ENCODE data around the gene CCL20.
"Not testable (repeated sequence)": the region's sequence is repeated elsewhere in the genome, so short reads cannot be mapped to it uniquely, and the experiment has no call there.

CCL20 gene, protein sequence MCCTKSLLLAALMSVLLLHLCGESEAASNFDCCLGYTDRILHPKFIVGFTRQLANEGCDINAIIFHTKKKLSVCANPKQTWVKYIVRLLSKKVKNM

DNA sequence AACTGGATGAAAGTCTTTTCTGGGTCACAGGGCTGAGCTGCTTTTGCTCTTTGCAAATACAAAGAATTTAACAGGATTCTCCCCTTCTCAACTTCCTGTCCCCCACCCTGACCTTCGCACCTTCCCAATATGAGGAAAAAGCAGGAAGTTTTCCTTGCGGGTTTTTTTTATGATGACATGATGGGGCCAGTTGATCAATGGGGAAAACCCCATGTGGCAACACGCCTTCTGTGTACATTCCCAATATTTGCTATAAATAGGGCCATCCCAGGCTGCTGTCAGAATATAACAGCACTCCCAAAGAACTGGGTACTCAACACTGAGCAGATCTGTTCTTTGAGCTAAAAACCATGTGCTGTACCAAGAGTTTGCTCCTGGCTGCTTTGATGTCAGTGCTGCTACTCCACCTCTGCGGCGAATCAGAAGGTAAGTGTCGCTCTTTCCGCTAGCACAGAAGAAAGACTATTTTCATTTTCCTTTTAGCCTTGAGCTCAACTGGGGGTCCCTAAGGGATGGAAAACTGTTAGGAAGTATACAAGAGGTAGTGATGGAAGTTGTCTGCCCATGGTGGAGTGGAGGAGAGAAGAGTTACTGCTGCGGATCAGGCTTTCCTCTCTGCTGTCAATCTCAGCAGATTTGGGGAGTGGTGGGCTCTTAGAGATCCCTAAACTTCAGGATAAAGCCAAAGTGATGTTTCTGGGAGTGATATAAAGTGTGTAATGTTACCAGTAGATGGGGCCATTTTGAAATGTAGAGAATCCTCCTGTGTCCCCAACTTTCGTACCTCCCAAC is at the start of gene CCL20:
TSS of gene CCL20 (plus strand) at position 281 of the 792 bp plus-strand sequence. CDS start at position 351, 70 bp downstream.
- no peak for DNase-seq (ENCODE audit: low read depth, low spot score)

DNA sequence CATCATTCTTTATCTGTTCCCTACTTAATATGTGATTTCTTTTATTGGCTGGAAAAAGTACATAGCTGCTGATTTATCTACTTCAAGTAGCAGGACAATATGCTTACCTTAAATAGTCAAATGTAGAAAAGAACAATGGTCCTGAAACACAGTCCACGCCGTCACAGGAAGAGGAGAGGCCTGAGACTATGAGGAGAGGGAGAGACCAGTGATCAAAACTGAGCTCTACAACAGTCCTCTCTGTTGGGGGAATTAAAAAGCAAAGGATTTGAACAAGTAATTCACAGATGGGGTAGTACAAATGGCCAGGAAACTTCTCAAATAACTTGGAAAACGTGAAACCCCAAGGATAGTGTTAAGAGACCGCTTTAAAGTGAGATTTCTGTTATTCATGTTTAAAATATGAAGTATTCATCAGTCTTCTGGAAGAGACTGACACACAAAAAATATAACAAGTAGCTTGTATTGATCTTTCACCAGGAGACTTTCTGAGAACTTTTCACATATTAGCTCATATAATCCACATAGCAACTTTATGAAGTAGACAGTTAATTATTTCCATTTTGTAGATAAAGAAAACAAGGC is 47.8 kb upstream of the CCL20 start:
- DNase-seq (ENCODE audit: low read depth, low spot score), result no peak

DNA sequence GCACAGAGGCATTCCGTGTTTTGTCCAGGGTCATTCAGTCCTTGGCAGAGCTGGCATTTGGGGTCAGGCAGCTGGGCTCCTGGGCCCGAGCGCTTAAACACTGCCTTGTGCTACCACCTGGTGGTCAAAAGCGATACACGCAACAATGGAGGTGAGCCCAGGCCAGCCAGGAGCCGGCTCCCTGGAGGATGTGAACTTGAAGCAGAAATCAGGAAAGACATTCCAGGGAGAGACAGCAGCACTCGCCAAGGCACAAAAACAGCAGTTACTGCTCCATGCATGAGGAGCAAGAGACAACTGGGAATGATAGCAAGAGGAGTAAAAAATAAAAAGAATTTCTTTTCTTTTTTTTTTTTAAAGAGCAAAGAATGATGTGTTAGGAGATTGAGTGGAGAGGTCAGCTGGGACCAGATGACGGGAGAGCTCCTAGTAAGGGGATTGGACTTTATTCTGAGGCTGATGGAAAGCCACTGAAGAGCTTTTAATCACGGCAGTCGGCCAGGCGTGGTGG is 47.2 kb upstream of the CCL20 start:
- peak; percentile 36 for DNase-seq (ENCODE audit: low read depth, low spot score)

DNA sequence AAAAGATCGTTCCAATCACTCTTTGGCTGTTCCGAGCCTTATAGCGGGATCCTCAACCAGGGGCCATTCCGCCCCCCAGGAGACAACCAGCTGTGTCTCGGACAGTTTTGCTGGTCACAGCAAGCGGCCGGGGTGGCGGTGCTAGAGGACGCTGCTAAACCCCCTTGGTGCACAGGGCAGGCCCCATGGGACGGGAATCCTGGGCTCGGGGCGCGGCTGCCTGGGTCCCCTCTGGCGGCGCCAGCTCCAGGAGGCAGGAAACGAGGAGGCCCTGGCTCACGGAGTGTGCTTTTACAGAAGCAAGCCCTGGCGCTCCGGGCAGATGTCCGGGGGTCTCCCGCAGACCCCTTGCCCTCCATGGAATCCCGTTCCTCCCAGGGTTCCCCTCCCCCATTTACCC is 45.8 kb upstream of the CCL20 start:
- DNase-seq (ENCODE audit: low read depth, low spot score), result no peak

DNA sequence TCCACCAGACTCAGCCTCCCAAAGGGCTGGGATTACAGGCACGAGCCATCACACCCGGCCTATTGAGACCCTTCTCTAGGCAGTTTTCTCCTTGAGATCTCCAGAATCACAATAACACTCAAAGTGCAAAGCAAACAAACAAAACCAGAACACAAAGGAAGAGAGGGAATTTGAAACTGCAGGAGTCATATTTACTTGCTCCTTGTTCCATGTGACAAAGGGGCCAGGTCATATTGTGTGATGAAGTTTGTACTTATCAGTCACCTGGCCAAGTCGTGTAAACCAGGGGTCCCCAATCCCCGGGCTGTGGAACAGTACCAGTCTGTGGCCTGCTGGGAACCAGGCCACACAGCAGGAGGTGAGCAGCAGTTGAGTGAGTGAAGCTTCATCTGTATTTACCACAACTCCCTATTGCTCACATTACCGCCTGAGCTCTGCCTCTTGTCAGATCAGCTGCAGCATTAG is 41.4 kb upstream of the CCL20 start:
- DNase-seq (ENCODE audit: low read depth, low spot score), result peak; percentile 6

DNA sequence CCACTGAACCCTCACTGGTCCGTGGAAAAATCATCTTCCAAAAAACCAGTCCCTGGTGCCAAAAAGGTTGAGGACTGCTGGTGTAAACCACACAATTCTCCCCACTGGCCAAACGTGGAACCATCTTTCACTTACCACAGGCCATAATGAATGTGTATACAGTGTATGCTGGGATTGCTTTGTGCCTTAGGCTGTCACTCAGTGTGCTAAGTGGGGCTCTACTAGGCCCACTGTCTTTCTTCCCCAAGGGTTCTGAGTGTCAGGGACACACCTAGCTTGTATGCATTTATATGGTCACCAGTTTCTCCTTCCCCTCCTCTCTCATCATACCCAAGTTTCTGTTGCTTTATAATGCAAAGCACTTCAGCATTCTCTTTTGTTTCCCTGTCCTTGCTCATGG is 40.7 kb upstream of the CCL20 start:
- no peak for DNase-seq (ENCODE audit: low read depth, low spot score)

DNA sequence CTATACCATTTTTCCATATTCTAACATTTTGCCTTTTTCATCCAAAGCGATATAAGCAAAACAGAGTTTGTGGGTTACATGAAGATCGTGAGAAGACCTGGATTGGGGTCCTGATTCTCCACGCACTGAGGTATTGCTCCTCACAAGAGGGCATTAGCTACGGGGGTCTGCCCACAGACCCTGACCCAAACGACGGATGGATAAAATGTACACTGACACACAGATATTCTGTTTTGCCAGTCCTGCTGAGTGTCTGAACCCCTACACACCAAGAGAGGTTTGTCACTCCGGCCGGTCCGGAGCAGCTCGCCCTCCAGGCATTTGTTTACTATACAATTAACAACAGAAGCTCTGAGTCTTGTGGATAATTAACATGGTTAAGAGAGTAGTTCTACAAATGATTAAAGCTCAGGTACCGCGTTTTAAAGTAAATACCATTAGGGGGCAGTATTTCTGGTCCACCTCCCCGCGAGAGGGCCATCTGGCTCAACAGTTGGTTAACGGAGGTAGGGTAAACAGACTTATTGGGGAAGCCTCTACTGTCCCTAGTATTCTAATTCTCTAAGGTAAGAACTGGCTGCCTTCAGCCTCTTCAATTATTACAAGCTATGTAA is 39.5 kb upstream of the CCL20 start:
- no peak for DNase-seq (ENCODE audit: low read depth, low spot score)

DNA sequence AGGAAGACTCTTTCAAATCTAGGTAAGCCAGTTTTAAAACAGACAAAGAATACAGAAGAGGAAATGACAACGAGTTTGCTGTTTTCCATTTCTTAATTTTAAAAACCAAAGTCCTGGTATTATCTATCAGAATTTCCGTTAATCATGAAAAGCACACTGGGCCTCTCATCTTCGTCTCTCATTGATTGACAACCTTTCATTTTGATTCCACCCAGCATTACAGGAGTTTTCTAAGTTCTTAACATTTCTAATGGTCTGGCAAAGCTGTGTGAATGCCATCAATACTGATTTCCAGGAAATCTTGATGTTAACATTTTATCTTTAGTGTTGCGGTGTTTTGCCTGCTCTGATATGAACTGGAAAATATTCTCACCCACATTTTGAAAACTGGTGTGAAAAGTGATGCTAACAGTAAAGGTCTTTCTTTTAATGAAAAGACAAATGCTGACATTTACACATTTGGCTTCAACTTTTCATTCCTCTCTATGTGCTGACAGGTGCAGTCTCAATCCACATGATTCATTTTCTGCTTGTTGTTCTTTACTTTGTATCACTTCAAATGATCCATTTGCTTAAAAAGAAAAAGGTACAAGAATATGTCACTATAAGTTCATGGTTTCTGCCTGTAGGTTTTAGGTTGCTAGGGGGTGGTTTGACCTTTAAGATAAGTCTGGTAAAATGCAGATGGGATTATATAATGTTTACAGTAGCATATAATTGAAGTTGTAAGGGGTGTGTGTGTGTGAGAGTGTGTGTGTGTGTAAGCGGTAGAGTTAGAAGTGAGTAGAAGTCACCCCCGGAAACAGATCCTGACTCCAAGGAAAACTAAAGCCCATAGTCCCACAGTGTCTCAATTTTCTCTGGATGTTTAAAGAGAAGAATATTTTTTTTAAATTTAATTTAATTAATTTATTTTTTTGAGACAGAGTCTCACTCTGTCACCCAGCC is 38.5 kb upstream of the CCL20 start:
- no peak for DNase-seq (ENCODE audit: low read depth, low spot score)

DNA sequence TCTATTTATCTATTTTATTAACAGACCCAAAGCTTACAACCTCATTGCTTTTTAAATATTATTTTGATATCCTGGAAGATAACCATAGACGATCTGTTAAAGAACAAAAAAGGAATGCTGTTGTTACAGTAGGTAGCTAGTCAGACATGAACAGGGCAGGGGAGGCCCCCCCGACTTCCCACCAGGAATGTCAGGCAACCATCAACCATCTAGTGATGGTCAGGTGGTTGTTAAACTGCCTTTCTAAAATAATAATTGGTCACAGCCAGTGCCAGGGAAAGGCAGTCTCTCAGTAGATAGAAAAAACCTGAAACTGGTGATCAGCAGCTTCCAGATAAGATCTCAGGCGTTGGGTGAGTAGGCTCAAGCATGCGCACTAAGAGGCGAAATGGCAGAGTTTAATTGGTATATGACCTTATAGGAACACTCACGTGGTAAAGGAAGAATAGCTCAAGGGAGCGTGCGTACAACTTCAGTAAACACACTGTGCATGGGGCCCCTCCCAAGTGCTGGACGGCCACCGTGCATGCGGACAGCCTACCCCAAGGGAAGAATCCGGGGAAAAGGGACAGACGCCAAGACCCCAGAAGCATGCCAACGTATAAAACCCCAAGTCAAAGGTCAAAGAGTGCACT is 32.5 kb upstream of the CCL20 start:
- DNase-seq (ENCODE audit: low read depth, low spot score), result no peak

DNA sequence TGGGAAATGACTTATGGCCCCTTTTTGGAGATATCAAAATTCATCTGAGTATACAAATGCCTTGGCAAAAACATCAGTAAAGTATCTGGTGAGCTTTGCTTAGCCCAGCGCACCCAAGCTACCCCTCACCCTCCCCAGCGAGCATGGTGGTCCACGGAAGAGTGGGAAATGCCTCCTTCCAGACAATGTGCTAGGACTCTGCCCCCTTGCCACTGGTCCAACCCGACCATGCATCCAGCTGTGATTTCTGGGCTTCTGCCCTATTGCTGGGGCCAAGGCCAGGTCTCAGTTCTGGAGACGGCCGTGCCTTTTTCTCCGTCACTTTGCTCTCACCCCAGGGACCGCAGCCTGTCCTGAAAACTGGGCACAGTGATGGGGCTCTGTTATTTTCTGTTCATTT is 31.8 kb upstream of the CCL20 start:
- no peak for DNase-seq (ENCODE audit: low read depth, low spot score)

DNA sequence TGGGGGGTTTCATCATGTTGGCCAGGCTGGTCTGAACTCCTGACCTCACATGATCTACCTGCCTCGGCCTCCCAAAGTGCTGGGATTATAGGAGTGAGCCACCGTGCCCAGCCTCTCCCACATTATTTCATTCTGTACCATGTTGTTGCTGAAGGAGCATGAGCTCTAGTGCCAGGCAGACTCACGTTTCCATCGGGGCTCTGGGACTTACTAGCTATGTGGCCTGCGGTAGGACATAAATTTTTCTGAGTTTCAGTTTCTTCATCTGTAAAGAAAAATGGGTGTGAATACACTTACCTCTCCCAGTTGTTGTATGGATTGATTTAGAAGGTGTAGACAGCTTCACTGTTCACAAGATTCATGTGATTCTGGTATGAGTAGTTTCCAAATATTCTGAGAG is 30.8 kb upstream of the CCL20 start:
- no peak for DNase-seq (ENCODE audit: low read depth, low spot score)

DNA sequence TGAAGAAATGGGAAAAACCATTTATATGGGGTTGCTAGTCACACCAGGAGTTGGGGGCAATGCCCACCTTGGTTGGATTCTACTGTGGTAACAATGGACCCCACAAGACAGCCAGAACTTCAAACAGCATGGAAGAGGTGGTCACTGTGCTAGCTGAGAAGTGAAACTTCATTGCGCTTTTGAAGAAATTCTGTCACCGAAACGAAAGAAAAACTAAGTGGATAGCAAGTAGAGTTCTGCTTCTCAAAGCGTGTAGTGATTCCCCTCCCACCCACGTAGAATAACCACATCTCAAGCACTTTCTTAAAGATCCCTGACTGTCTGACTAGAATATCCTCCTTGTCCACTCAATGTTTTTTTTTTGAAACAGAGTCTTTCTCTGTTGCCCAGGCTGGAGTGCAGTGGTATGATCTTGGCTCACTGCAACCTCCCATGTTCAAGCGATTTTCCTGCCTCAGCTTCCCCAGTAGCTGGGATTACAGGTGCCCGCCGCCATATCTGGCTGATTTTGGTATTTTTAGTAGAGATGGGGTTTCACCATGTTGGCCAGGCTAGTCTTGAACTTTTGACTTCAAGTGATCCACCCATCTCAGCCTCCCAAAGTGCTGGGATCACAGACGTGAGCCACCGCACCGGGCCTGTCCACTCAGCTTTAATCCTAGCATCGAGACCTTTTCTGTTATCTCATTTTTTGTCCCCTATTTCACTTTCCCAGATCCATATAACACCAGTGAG is 30.1 kb upstream of the CCL20 start:
- DNase-seq (ENCODE audit: low read depth, low spot score), result no peak

DNA sequence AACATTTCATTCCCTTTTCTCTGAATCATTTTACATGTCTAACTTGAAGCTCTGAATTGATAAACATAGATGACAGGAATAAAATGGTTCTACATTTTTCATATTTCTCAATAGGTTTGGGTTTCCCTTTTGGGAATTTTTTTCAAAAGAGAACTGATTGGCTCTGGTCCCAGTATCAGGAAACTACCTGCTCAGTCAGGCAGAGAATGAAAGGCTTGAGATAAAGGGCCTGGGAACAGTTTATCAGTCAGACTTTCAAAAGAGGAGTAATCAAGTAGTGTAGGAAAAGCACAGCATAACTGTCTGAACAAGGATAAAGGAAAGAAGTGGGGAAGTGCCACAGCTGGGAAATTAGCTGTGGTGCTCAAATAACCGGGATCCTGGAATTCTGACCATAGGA is 28.3 kb upstream of the CCL20 start:
- DNase-seq (ENCODE audit: low read depth, low spot score), result no peak

DNA sequence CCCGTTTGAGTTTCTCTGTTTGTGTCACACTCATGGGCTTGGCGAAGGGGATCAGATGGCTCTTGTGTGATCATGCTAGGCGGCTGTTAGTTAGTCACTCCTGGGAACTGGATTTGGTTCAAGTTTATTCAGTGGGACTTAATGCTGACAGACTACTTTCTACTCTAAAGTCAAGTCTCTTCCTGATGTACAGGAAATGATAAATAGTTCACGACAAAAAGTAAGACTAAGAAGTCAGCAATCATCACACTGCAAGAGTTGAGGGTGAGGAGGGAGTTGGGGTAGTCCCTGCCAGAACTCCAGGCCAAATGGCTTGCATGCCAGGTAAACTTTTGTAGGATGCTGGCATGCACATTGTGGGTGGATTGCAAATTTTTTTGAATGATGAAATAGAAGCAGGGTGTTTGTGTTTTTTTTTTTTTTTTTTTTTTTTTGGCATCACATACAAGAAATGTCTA is 25.1 kb upstream of the CCL20 start:
- DNase-seq (ENCODE audit: low read depth, low spot score), result no peak

DNA sequence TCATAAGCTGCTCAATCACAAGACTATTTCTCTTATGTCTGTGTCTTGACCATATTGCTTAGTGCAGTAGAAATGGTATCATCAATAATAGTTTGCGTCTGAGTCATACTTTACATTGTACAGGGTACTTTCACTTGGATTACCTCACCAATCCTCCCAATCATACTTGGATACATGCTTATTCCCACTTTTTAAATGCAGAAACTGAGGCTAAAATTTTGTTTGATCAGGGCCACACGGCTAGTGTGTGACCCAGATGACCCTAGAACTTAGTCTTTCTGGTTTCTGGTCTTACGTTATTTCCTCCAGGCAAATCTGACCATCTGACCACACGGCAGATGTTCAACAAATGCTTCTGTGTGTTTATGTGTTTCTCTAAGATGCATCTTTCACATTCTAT is 23.8 kb upstream of the CCL20 start:
- DNase-seq (ENCODE audit: low read depth, low spot score), result no peak

DNA sequence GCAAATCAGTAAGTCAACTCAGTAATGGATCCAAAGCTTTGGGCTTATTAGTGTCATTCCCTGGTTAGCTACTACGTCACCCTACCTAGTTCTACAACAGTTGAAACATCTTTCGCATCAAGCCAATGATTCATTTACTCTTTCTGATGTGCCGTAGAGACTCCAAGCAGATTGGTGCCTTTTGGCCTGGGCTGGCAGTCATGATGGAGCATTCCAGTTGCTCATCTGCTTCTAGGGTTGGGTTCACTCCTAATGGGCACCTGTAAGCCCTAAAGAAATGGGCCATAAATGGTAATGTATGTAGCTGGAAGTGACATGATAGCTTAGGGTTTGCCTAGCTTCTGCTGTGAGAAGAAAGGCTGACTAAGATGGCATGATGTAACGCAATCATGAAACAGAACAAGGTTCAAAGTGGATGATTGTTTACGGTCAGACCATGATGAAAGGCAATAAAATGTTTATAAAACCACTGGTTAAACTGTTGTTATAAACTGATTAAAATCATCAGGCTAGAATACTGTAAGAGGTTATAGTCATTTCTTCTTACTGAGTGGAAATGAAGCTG is 20.4 kb upstream of the CCL20 start:
- DNase-seq (ENCODE audit: low read depth, low spot score), result no peak

DNA sequence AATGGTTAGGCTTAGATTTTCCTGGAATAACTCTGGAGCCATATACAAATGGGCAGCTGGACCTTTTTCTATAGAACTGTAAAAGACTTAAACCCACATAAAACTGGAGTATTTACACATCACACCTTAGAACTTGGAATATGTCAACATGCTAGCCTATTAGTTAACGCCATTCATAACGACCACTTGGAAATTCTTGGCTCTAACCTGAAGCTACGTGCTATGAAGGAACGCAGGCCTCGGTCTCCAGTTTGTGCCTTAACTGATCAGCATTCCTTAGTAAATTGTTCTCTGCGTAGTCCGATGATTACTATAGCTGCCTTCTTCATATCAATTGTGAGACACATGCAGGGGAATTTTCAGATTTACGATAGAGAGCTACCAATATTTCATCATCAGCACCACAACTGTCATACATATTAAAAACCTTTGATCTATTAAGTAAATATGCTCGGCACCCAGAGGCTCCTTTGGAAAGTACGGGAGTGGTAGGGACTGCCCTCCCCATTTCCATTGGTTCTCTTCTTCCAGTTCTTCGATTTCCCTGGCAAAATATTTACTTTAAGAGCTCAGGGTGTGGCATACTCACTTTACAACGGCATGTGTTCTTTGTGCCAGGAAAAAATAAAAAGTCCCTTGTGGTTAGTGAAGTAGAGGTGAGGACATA is 17.5 kb upstream of the CCL20 start:
- DNase-seq (ENCODE audit: low read depth, low spot score), result no peak

DNA sequence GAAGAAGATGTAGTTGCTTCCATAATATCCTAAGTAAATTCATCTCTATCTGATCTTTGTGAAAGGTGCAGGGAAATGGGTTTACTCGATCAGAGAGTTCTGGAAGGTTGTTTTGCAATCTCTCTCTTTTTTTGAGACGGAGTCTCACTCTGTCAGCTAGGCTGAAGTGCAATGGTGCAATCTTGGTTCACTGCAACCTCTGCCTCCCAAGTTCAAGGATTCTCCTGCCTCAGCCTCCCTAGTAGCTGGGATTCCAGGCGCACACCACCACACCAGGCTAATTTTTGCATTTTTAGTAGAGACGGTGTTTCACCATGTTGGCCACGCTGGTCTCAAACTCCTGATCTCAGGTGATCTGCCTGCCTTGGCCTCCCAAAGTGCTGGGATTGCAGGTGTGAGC is 16.9 kb upstream of the CCL20 start:
- DNase-seq (ENCODE audit: low read depth, low spot score), result not testable (repeated sequence)

DNA sequence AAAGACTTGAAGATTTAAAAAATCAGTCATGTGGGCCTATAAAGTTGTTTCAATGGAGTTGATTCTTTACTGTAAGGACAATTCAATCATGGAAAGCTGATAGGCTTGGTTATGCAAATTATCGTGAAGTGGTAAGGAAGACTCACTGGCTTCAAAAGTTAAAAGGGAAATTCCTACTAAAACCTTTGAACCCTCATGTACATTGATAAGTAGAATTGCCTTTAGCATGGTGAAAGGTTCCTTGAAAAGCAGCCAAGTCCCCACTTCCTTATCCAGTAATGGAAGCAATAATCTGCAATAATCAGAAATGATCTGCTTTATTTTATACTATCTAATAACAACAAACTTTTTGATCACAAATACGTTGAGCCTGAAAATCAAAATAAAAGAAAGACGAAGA is 14.4 kb upstream of the CCL20 start:
- no peak for DNase-seq (ENCODE audit: low read depth, low spot score)

All from brain pericyte (primary cell).